DND-41 (cell line): ENCODE data around the gene PAAF1.

Source experiments
- ATAC-seq: fragments of 200-7000 bp; cut with Tn5 transposase; 3 replicates; pipeline ENCODE4 v1.9.1; 2021; ENCODE audit warnings: low read depth; ENCODE audit not compliant: insufficient read depth
- DNase-seq: peaks from one replicate; pipeline ENCODE4 v3.0.0-alpha.2; 2020
- H2AFZ ChIP-seq: 2 replicates; pipeline ENCODE4 v1.6.0; 2012; ENCODE audit warnings: low read depth, low read length
- H3K27ac ChIP-seq: 2 replicates; pipeline ENCODE4 v1.5.1; 2012; ENCODE audit warnings: low read length, inconsistent platforms
- H3K27me3 ChIP-seq: fragments of 200-600 bp; sonication (generic); 2 replicates; pipeline ENCODE4 v1.6.0; 2012; ENCODE audit warnings: low read length, mild to moderate bottlenecking, inconsistent platforms; ENCODE audit not compliant: insufficient read depth, poor library complexity
- H3K36me3 ChIP-seq: 2 replicates; pipeline ENCODE4 v1.5.1; 2012; ENCODE audit warnings: low read length, inconsistent platforms; ENCODE audit not compliant: insufficient read depth
- H3K4me1 ChIP-seq: 2 replicates; pipeline ENCODE4 v1.5.1; 2012; ENCODE audit warnings: mild to moderate bottlenecking, low read length; ENCODE audit not compliant: insufficient read depth
- H3K4me2 ChIP-seq: 2 replicates; pipeline ENCODE4 v1.6.0; 2012; ENCODE audit warnings: mild to moderate bottlenecking, moderate library complexity, low read length, inconsistent platforms; ENCODE audit not compliant: insufficient read depth
- H3K4me3 ChIP-seq, 2 experiments: fragments of 200-600 bp in 1 of 2; shearing (Covaris generic) in 1 of 2; 2 replicates each; pipeline ENCODE4 v1.5.1; 2012 to 2016; ENCODE audit warnings: inconsistent platforms in 2 of 2, low read length in 2 of 2, mild to moderate bottlenecking in 2 of 2, low read depth in 1 of 2, moderate library complexity in 1 of 2
- H3K79me2 ChIP-seq: 2 replicates; pipeline ENCODE4 v1.6.0; 2012; ENCODE audit warnings: low read length, inconsistent platforms; ENCODE audit not compliant: insufficient read depth
- H3K9ac ChIP-seq: 2 replicates; pipeline ENCODE4 v1.6.0; 2012; ENCODE audit warnings: low read depth, mild to moderate bottlenecking, inconsistent platforms, low read length, moderate library complexity
- H3K9me3 ChIP-seq: 2 replicates; pipeline ENCODE4 v1.5.1; 2012; ENCODE audit warnings: low read length, moderate library complexity, mild to moderate bottlenecking, inconsistent platforms; ENCODE audit not compliant: insufficient read depth, severe bottlenecking
- H4K20me1 ChIP-seq: 2 replicates; pipeline ENCODE4 v1.6.0; 2012; ENCODE audit warnings: low read length; ENCODE audit not compliant: insufficient read depth
- CTCF ChIP-seq: IDR thresholded peaks from 2 replicates; pipeline ENCODE4 v1.5.1; 2012; ENCODE audit warnings: borderline replicate concordance, low read length, moderate library complexity, mild to moderate bottlenecking; ENCODE audit not compliant: poor library complexity, severe bottlenecking; ENCODE audit errors: extremely low read depth
- EZH2 ChIP-seq: IDR thresholded peaks from 3 replicates; pipeline ENCODE4 v1.6.1; 2012; ENCODE audit warnings: borderline replicate concordance, low read depth, mild to moderate bottlenecking, moderate library complexity, low read length, inconsistent platforms; ENCODE audit not compliant: severe bottlenecking

The PAAF1 gene

DNA sequence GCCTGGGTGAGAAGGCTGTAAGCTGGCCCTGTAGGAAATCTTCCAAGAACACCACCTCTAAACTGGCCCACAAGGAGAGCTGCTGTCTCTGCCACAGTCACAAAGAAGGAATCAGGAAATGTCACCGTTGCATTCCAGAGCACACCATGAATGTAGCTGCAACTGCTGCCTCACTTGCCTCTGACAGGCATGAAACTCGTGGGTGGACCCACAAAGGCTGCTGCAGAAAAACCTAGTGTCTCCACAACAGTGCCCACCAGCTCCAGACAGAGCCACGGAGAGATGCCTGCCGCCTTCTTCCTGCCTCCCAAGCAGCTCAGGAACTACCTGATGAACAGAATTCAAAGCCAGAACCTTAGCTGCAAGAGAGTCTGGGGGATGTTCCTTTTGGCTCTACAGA lies 84.5 kb downstream of the PAAF1 start:
- peaks cover 8% of the 10 kb centered on the region for H3K4me1 ChIP-seq
- ATAC-seq (no peak), DNase-seq (no peak)
- H3K27ac ChIP-seq: no peak overlapping the region
- no peak overlapping the region for H3K4me3 ChIP-seq
- no peaks in the 10 kb centered on the region for H4K20me1 ChIP-seq
- H3K36me3 ChIP-seq: no peaks in the 10 kb centered on the region
- no peaks in the 10 kb centered on the region for H3K9me3 ChIP-seq
- H2AFZ ChIP-seq: no peak overlapping the region; the same call in 1 of the 2 replicates
- TF ChIP-seq EZH2 (no peak), CTCF (no peak)
- H3K27me3 ChIP-seq: no peaks in the 10 kb centered on the region
- no peak overlapping the region for H3K4me2 ChIP-seq
- no peak overlapping the region for H3K9ac ChIP-seq
- no peaks in the 10 kb centered on the region for H3K79me2 ChIP-seq

DNA sequence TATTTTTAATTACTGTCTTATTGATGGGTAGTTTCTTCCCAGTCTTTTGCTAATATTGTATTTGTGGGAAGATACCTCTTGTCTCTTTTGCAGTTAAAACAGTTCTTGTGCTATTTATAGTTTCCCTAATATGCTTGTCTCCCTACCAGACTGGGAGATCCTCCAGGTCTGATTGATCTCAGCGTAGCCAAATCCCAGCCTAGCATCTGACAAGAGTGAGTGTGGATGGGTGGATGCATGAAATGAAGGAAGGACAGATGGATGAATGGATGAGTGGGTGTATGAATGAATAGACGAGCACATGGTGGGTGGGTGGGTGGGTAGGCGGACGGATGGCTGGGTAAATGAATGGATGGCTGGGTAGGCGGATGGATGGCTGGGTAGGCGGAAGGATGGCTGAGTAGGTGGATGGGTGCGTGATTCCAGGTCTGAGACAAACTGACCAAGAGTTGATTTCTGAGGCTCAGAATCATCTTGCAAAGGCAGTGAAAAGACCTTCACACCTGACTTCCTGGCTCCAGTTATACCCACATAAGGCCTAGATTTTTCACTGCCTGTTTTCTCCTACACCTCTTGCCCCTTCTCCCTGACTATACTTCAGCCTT lies 85.4 kb downstream of the PAAF1 start:
- TF ChIP-seq CTCF: no peak

GRCh38 chr11:73963861-73964260 lies 87.1 kb downstream of the PAAF1 start:
- H3K4me1 ChIP-seq: peaks cover 8% of the 10 kb centered on the region
- TF ChIP-seq EZH2: no peak
- no peak for TF ChIP-seq CTCF
- peak overlapping the region; percentile 60 for H2AFZ ChIP-seq
- ATAC-seq: peak; percentile 6; the same call in 1 of the 3 replicates
- H3K9me3 ChIP-seq: no peaks in the 10 kb centered on the region
- H3K27me3 ChIP-seq: no peaks in the 10 kb centered on the region
- no peak overlapping the region for H3K27ac ChIP-seq
- peak overlapping the region; percentile 39; the same call in 1 of the 2 replicates for H3K4me2 ChIP-seq
- no peaks in the 10 kb centered on the region for H3K79me2 ChIP-seq
- H3K4me3 ChIP-seq: no peak overlapping the region
- H3K36me3 ChIP-seq: no peaks in the 10 kb centered on the region
- no peak overlapping the region for H3K9ac ChIP-seq
- DNase-seq: no peak
- H4K20me1 ChIP-seq: no peaks in the 10 kb centered on the region

More for the DNA sequence above, 85.4 kb downstream of the PAAF1 start:
- Histone ChIP-seq H3K27ac (no peak overlapping the region), H3K4me1 (peaks cover 8% of the 10 kb centered on the region), H3K79me2 (no peaks in the 10 kb centered on the region), H2AFZ (no peak overlapping the region), H4K20me1 (no peaks in the 10 kb centered on the region), H3K9ac (no peak overlapping the region), H3K4me3 (no peak overlapping the region), H3K27me3 (no peaks in the 10 kb centered on the region), H3K4me2 (no peak overlapping the region), H3K9me3 (no peaks in the 10 kb centered on the region), H3K36me3 (no peaks in the 10 kb centered on the region)
- no peak for DNase-seq
- ATAC-seq: no peak
